SU-DHL-6 (cell line): ENCODE data around the gene SMAD7.

Source experiments
- H2AFZ ChIP-seq: fragments of 200-600 bp; sonication (generic); 2 replicates; pipeline ENCODE4 v1.6.1; 2014; ENCODE audit warnings: low read depth, mild to moderate bottlenecking, moderate library complexity, mixed read lengths, antibody characterized with exemption, low read length; ENCODE audit not compliant: severe bottlenecking
- H3F3A ChIP-seq: fragments of 200-600 bp; shearing (Covaris generic); 2 replicates; pipeline ENCODE4 v1.6.0; 2016; ENCODE audit warnings: antibody characterized with exemption, mild to moderate bottlenecking; ENCODE audit not compliant: insufficient read depth
- H3K27ac ChIP-seq: fragments of 200-600 bp; sonication (generic); 2 replicates; pipeline ENCODE4 v1.5.1; 2016; ENCODE audit warnings: low read depth, mild to moderate bottlenecking, low read length, moderate library complexity, mixed read lengths
- H3K27me3 ChIP-seq: fragments of 200-600 bp; sonication (generic), shearing (Covaris generic); 2 replicates; pipeline ENCODE4 v1.6.0; 2014; ENCODE audit warnings: mild to moderate bottlenecking, low read length
- H3K36me3 ChIP-seq: fragments of 200-600 bp; sonication (generic); 2 replicates; pipeline ENCODE4 v1.6.1; 2014; ENCODE audit warnings: mild to moderate bottlenecking, low read length, mixed read lengths
- H3K4me2 ChIP-seq: fragments of 300-600, 200-600 bp; shearing (Covaris generic), sonication (generic); 2 replicates; pipeline ENCODE4 v1.6.0; 2014; ENCODE audit warnings: low read length, low read depth, mild to moderate bottlenecking; ENCODE audit not compliant: poor library complexity, severe bottlenecking
- H3K4me3 ChIP-seq: fragments of 200-600 bp; sonication (generic); 2 replicates; pipeline ENCODE4 v1.5.1; 2014; ENCODE audit warnings: antibody characterized with exemption, low read length, mild to moderate bottlenecking, mixed read lengths; ENCODE audit not compliant: insufficient read depth, poor library complexity, severe bottlenecking
- H3K79me2 ChIP-seq: fragments of 200-600 bp; sonication (generic); 2 replicates; pipeline ENCODE4 v1.6.1; 2014; ENCODE audit warnings: mild to moderate bottlenecking, low read length, moderate library complexity; ENCODE audit not compliant: insufficient read depth
- H3K9ac ChIP-seq: fragments of 200-600 bp; sonication (generic); 2 replicates; pipeline ENCODE4 v1.7.0; 2014; ENCODE audit warnings: mild to moderate bottlenecking, low read length
- H3K9me2 ChIP-seq: fragments of 200-600 bp; sonication (generic); replicated peaks from 2 replicates; pipeline ENCODE4 v1.6.1; 2014; ENCODE audit warnings: low read length; ENCODE audit not compliant: insufficient read depth
- H3K9me3 ChIP-seq: fragments of 200-600 bp; sonication (generic); 2 replicates; pipeline ENCODE4 v1.6.1; 2014; ENCODE audit warnings: low read length, mixed read lengths; ENCODE audit not compliant: insufficient read depth
- H4K20me1 ChIP-seq: fragments of 200-600 bp; sonication (generic); 2 replicates; pipeline ENCODE4 v1.6.1; 2014; ENCODE audit warnings: low read depth, mild to moderate bottlenecking, antibody characterized with exemption, low read length, moderate library complexity, mixed read lengths
- CTCF ChIP-seq: fragments of 200-600 bp; sonication (generic); IDR thresholded peaks from one replicate; pipeline ENCODE4 v1.5.1; 2017; ENCODE audit warnings: antibody characterized with exemption, mild to moderate bottlenecking, low read length, moderate library complexity; ENCODE audit not compliant: insufficient read depth, poor library complexity, severe bottlenecking
- EZH2phosphoT487 ChIP-seq: fragments of 200-600 bp; sonication (generic), shearing (Covaris generic); conservative IDR thresholded peaks from 2 replicates; pipeline ENCODE4 v1.6.1; 2018; ENCODE audit warnings: mild to moderate bottlenecking, antibody characterized with exemption, low read length, moderate library complexity, mixed read lengths

Gene SMAD7

GRCh38 chr18:48968412-48969215 is 17.8 kb upstream of the SMAD7 start:
- Histone ChIP-seq H3K36me3 (no peaks in the 10 kb centered on the region), H3K27ac (no peak overlapping the region), H3K79me2 (no peaks in the 10 kb centered on the region), H3K9me3 (no peaks in the 10 kb centered on the region), H4K20me1 (no peaks in the 10 kb centered on the region), H3K9ac (no peak overlapping the region), H3K9me2 (no peaks in the 10 kb centered on the region), H3K4me3 (no peak overlapping the region), H2AFZ (no peak overlapping the region), H3K27me3 (no peaks in the 10 kb centered on the region), H3F3A (no peaks in the 10 kb centered on the region), H3K4me2 (no peak overlapping the region)
- TF ChIP-seq EZH2phosphoT487, result no peak
- no peak for TF ChIP-seq CTCF

GRCh38 chr18:48967545-48967944 is 16.8 kb upstream of the SMAD7 start:
- Histone ChIP-seq H4K20me1 (no peaks in the 10 kb centered on the region), H3K4me3 (no peak overlapping the region), H3K9ac (no peak overlapping the region), H3K27me3 (no peaks in the 10 kb centered on the region), H3K36me3 (no peaks in the 10 kb centered on the region), H3K79me2 (no peaks in the 10 kb centered on the region), H3K27ac (no peak overlapping the region), H3K9me2 (no peaks in the 10 kb centered on the region), H3K4me2 (no peak overlapping the region), H2AFZ (no peak overlapping the region), H3K9me3 (no peaks in the 10 kb centered on the region), H3F3A (no peaks in the 10 kb centered on the region)
- TF ChIP-seq CTCF, result no peak
- no peak for TF ChIP-seq EZH2phosphoT487

DNA sequence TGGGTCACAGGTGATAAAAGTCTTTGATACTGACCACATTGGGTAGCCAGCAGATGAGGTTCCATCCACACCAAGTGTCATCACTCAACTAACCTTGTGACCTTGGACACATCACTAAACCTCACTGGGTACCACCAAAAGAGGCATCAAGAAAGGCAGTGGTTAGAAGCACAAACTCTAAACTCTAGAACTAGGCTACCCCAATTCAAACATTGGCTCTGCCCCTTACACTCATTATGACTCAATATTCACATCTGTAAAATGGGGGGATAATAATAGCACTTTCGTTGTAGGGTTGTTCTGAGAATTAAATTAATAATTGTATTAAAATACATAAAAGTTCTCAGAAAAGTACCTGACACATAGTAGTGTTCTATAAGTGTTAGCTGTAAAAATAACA is 15.8 kb upstream of the SMAD7 start:
- no peak overlapping the region for H2AFZ ChIP-seq
- H3K36me3 ChIP-seq, result no peaks in the 10 kb centered on the region
- no peak overlapping the region for H3K4me2 ChIP-seq
- H3F3A ChIP-seq, result no peaks in the 10 kb centered on the region
- H4K20me1 ChIP-seq, result no peaks in the 10 kb centered on the region
- no peaks in the 10 kb centered on the region for H3K9me2 ChIP-seq
- H3K9ac ChIP-seq, result no peak overlapping the region
- TF ChIP-seq EZH2phosphoT487 (no peak), CTCF (no peak)
- H3K4me3 ChIP-seq, result no peak overlapping the region
- no peak overlapping the region for H3K27ac ChIP-seq
- no peaks in the 10 kb centered on the region for H3K9me3 ChIP-seq
- no peaks in the 10 kb centered on the region for H3K79me2 ChIP-seq
- no peaks in the 10 kb centered on the region for H3K27me3 ChIP-seq
